K562 (cell line): ENCODE measurements around the gene SIRT2. TPM values are rescaled to one million over a fixed set of nuclear protein-coding genes. Genes with fewer than 3 reads are reported as not detected.

ENCODE experiments used
- ARID2 ChIP-seq: fragments of 450-650 bp; IDR thresholded peaks from 2 replicates; pipeline ENCODE4 v1.6.1; 2017; ENCODE audit warnings: antibody characterized with exemption, mild to moderate bottlenecking
- BCL6 ChIP-seq: fragments of 250-450 bp; sonication (Bioruptor Pico); IDR thresholded peaks from 2 replicates; pipeline ENCODE4 v1.4.0; 2020
- ELF2 ChIP-seq: fragments of 250-450 bp; sonication (Bioruptor Pico); IDR thresholded peaks from 2 replicates; pipeline ENCODE4 v1.5.0; 2021; ENCODE audit warnings: mild to moderate bottlenecking
- FIP1L1 ChIP-seq: fragments of 200-400 bp; formaldehyde crosslinking; IDR thresholded peaks from 2 replicates; pipeline ENCODE4 v1.6.1; 2018; ENCODE audit warnings: mild to moderate bottlenecking, low read depth, low read length; ENCODE audit not compliant: poor library complexity, severe bottlenecking
- GATAD2B ChIP-seq: fragments of 450-650 bp; IDR thresholded peaks from 2 replicates; pipeline ENCODE4 v1.6.1; 2017; ENCODE audit warnings: mild to moderate bottlenecking, borderline replicate concordance
- HNRNPL ChIP-seq: fragments of 200-400 bp; formaldehyde crosslinking; IDR thresholded peaks from 2 replicates; pipeline ENCODE4 v1.6.1; 2017; ENCODE audit warnings: low read depth, mild to moderate bottlenecking, low read length
- ILF3 ChIP-seq: fragments of 450-650 bp; IDR thresholded peaks from 2 replicates; pipeline ENCODE4 v1.6.1; 2018; ENCODE audit warnings: antibody characterized with exemption, mild to moderate bottlenecking, moderate library complexity, borderline replicate concordance
- MAZ ChIP-seq, 2 experiments: fragments of 450-650 bp in 1 of 2; sonication (generic) in 1 of 2; formaldehyde crosslinking; IDR thresholded peaks in 1 of 2; conservative IDR thresholded peaks in 1 of 2; 2 replicates each; pipeline versions ENCODE4 v1.4.0 to v1.5.0; 2020; ENCODE audit warnings: mild to moderate bottlenecking in 1 of 2, missing genetic modification reagents in 1 of 2
- NCOA2 ChIP-seq, 2 experiments: fragments of 450-650 bp; IDR thresholded peaks; 2 replicates each; pipeline ENCODE4 v1.6.1; 2018; ENCODE audit warnings: mild to moderate bottlenecking in 2 of 2, moderate library complexity in 1 of 2; ENCODE audit not compliant: partially characterized antibody in 2 of 2
- NELFE ChIP-seq: IDR thresholded peaks from 2 replicates; pipeline ENCODE4 v1.6.1; 2011; ENCODE audit warnings: mild to moderate bottlenecking; ENCODE audit not compliant: insufficient read depth, insufficient read length
- NONO ChIP-seq, 2 experiments: fragments of 200-400 bp in 1 of 2; fragments of 450-650 bp in 1 of 2; formaldehyde crosslinking in 1 of 2; IDR thresholded peaks; 2 replicates each; pipeline ENCODE4 v1.6.1; 2017; ENCODE audit warnings: low read depth in 2 of 2, mild to moderate bottlenecking in 2 of 2, moderate library complexity in 2 of 2, low read length in 1 of 2
- NR2F6 ChIP-seq: fragments of 450-650 bp; formaldehyde crosslinking; IDR thresholded peaks from 2 replicates; pipeline ENCODE4 v1.4.0; 2020; ENCODE audit warnings: mild to moderate bottlenecking
- NUFIP1 ChIP-seq: fragments of 450-650 bp; IDR thresholded peaks from 2 replicates; pipeline ENCODE4 v1.6.1; 2018; ENCODE audit not compliant: partially characterized antibody
- PHTF2 ChIP-seq: fragments of 250-450 bp; sonication (Bioruptor Pico); IDR thresholded peaks from 2 replicates; pipeline ENCODE4 v1.5.0; 2021; ENCODE audit warnings: mild to moderate bottlenecking
- POU5F1 ChIP-seq: fragments of 150-350 bp; IDR thresholded peaks from 2 replicates; pipeline ENCODE4 v1.6.1; 2014; ENCODE audit warnings: borderline replicate concordance, low read length, low read depth, mild to moderate bottlenecking; ENCODE audit not compliant: partially characterized antibody
- PYGO2 ChIP-seq: fragments of 450-650 bp; IDR thresholded peaks from 2 replicates; pipeline ENCODE4 v1.6.1; 2016; ENCODE audit warnings: mild to moderate bottlenecking, missing genetic modification characterization, moderate library complexity, missing compliant biosample characterization
- RBM15 ChIP-seq: fragments of 200-400 bp; formaldehyde crosslinking; IDR thresholded peaks from 2 replicates; pipeline ENCODE4 v1.6.1; 2018; ENCODE audit warnings: mild to moderate bottlenecking, low read length, moderate library complexity; ENCODE audit not compliant: insufficient read depth
- RFX1 ChIP-seq: fragments of 450-650 bp; IDR thresholded peaks from 2 replicates; pipeline ENCODE4 v1.6.1; 2016; ENCODE audit warnings: mild to moderate bottlenecking, moderate library complexity
- SIX5 ChIP-seq, 2 experiments: IDR thresholded peaks; 2 replicates each; pipeline ENCODE4 v1.6.1; 2011; ENCODE audit warnings: low read length in 2 of 2, borderline replicate concordance in 1 of 2, low read depth in 1 of 2, mild to moderate bottlenecking in 1 of 2, moderate library complexity in 1 of 2; ENCODE audit not compliant: insufficient read depth in 1 of 2
- SMARCB1 ChIP-seq: IDR thresholded peaks from 2 replicates; pipeline ENCODE4 v1.6.1; 2011; ENCODE audit warnings: improper control_type of control experiment, low read depth; ENCODE audit not compliant: insufficient read length
- TAF15 ChIP-seq: fragments of 200-400 bp; formaldehyde crosslinking; IDR thresholded peaks from 2 replicates; pipeline ENCODE4 v1.6.1; 2017; ENCODE audit warnings: mild to moderate bottlenecking, low read depth, low read length, moderate library complexity
- TARDBP ChIP-seq: fragments of 450-650 bp; IDR thresholded peaks from 2 replicates; pipeline ENCODE4 v1.6.1; 2016
- ZBTB1 ChIP-seq: sonication (generic); formaldehyde crosslinking; IDR thresholded peaks from 2 replicates; pipeline ENCODE4 v1.8.1; 2023; ENCODE audit warnings: missing genetic modification reagents, low read depth, mild to moderate bottlenecking, borderline replicate concordance
- ZFP30 ChIP-seq: fragments of 250-450 bp; sonication (Bioruptor Pico); IDR thresholded peaks from 2 replicates; pipeline ENCODE4 v1.8.0; 2022; ENCODE audit warnings: moderate library complexity, mild to moderate bottlenecking, inconsistent platforms, borderline replicate concordance
- ZKSCAN3 ChIP-seq: fragments of 250-450 bp; sonication (Bioruptor Pico); IDR thresholded peaks from 2 replicates; pipeline ENCODE4 v1.4.0; 2020
- ZNF121 ChIP-seq: sonication (generic); formaldehyde crosslinking; conservative IDR thresholded peaks from 2 replicates; pipeline ENCODE4 v1.8.0; 2022; ENCODE audit warnings: missing genetic modification reagents
- ZNF316 ChIP-seq: fragments of 450-650 bp; IDR thresholded peaks from 2 replicates; pipeline ENCODE4 v1.6.1; 2016
- ZNF431 ChIP-seq: sonication (generic); formaldehyde crosslinking; IDR thresholded peaks from 2 replicates; pipeline ENCODE4 v1.8.0; 2022; ENCODE audit warnings: mild to moderate bottlenecking, missing genetic modification reagents
- ZNF583 ChIP-seq: fragments of 250-450 bp; sonication (Bioruptor Pico); IDR thresholded peaks from 2 replicates; pipeline ENCODE4 v1.4.0; 2020
- ZNF668 ChIP-seq: fragments of 250-450 bp; sonication (Bioruptor Pico); IDR thresholded peaks from 2 replicates; pipeline ENCODE4 v1.8.0; 2022; ENCODE audit warnings: mild to moderate bottlenecking, inconsistent platforms
- polyA plus RNA-seq, 8 experiments: library from polyadenylated mRNA; depleted of rRNA in 4 of 8; stranded (reverse) in 5 of 8; unstranded in 3 of 8; fragments of >200 nt; fragmentation: Nextera tagmentation in 2 of 8; fragmentation: Illumina TruSeq in 1 of 8; extraction: Ambion mirVana in 2 of 8; extraction: Trizol in 1 of 8; gene quantifications; 2 replicates each; pipeline versions ENCODE4 v1.2.1 to v1.2.3, GENCODE V29; 2011 to 2014; ENCODE audit warnings: inconsistent platforms in 1 of 8, missing spikeins in 1 of 8
- total RNA-seq, 7 experiments: library from RNA; depleted of rRNA in 6 of 7; stranded (reverse); fragments of >200 nt in 6 of 7; fragmentation: Illumina TruSeq in 2 of 7; extraction: Trizol in 2 of 7; gene quantifications; 2 replicates each; pipeline versions ENCODE4 v1.2.1 to v1.2.3, GENCODE V29; 2011 to 2021; ENCODE audit warnings: low replicate concordance in 1 of 7
- TF ChIP-seq, protein P1 (sequence below): fragments of 250-450 bp; sonication (Bioruptor Pico); IDR thresholded peaks from 2 replicates; pipeline ENCODE4 v1.9.0; 2021; ENCODE audit warnings: mild to moderate bottlenecking, inconsistent platforms

SIRT2 gene
- total and polyA plus RNA-seq, 9 of the 15 experiments (the other 6 are each of a cell fraction or from before 2014, with no cell fraction given): 2.3 to 35.2 (median 22.9) TPM

DNA sequence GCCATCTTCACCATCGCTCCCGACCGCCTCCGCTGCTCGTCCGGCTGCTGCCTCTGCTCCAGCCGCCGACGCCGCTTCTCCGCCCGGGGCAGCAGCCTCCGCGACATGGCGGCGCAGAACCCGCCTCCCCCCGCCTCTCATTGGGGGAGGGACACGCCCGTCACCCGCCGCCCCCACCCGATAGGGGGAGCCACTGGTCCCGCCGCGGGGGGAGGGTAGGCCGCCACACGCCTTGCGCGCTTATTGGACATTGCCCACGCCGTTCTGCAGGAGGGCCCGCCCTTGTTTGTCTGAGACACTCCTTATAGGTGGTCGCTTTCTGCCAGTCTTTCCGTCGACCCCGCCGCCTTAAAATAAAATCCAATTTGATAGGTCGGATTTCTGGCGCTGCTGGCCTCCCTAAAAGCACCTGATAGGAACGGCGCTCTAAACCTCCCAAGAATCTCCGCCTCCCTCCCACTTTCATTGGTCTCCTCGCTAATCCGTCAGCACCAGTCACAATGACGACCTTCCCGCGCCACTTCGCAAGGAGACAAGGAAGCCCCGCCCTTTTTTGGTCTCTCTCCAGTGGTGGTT lies 49.5 kb downstream of the SIRT2 start, which contains the start of gene HNRNPL (continued):
- TF ChIP-seq SIX5 (IDR thresholded peaks at IDR 0.05; ENCODE audit: borderline replicate concordance in 1 of 2, insufficient read depth in 1 of 2, low read depth in 1 of 2, low read length in 2 of 2) (no peak; a peak in 1 of 4 replicates), ZBTB1 (CRISPR knock-in tag) (no peak), ILF3 (no peak), ZNF121 (CRISPR knock-in tag) (no peak), PHTF2 (CRISPR knock-in tag) (no peak), ZNF583 (no peak), GATAD2B (no peak), RFX1 (no peak; the same call in 1 of the 2 replicates), NR2F6 (no peak), ARID2 (no peak), ZFP30 (no peak), BCL6 (CRISPR knock-in tag) (no peak), ZNF668 (no peak), ZKSCAN3 (CRISPR knock-in tag) (no peak), ELF2 (no peak), ZNF431 (CRISPR knock-in tag) (no peak), RBM15 (no peak), HNRNPL (no peak; the same call in 1 of the 2 replicates), NONO (IDR thresholded peaks at IDR 0.05; ENCODE audit: low read depth in 2 of 2, low read length in 1 of 2) (no peak), POU5F1 (no peak), TARDBP (no peak), NCOA2 (IDR thresholded peaks at IDR 0.05; ENCODE audit: partially characterized antibody in 2 of 2) (no peak), SMARCB1 (no peak), TAF15 (no peak), MAZ (CRISPR knock-in tag; conservative IDR thresholded peaks at IDR 0.05 in 1 of 2, IDR thresholded peaks at IDR 0.05 in 1 of 2) (peak; percentile 83 to 85), ZNF316 (no peak), NUFIP1 (no peak), FIP1L1 (no peak), PYGO2 (no peak), NELFE (no peak)
- TF ChIP-seq, protein P1, sequence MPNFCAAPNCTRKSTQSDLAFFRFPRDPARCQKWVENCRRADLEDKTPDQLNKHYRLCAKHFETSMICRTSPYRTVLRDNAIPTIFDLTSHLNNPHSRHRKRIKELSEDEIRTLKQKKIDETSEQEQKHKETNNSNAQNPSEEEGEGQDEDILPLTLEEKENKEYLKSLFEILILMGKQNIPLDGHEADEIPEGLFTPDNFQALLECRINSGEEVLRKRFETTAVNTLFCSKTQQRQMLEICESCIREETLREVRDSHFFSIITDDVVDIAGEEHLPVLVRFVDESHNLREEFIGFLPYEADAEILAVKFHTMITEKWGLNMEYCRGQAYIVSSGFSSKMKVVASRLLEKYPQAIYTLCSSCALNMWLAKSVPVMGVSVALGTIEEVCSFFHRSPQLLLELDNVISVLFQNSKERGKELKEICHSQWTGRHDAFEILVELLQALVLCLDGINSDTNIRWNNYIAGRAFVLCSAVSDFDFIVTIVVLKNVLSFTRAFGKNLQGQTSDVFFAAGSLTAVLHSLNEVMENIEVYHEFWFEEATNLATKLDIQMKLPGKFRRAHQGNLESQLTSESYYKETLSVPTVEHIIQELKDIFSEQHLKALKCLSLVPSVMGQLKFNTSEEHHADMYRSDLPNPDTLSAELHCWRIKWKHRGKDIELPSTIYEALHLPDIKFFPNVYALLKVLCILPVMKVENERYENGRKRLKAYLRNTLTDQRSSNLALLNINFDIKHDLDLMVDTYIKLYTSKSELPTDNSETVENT (CRISPR knock-in tag): peak; percentile 90
